HepG2 (cell line): ENCODE data around the gene SMIM13. TPM values are rescaled to one million over a fixed set of nuclear protein-coding genes. Genes with fewer than 3 reads are reported as not detected.

ENCODE experiments used
- GLI4 ChIP-seq: sonication (generic); formaldehyde crosslinking; IDR thresholded peaks from 2 replicates; pipeline ENCODE4 v1.5.1; 2020; ENCODE audit warnings: missing genetic modification reagents, mild to moderate bottlenecking, moderate library complexity, borderline replicate concordance
- GTF2F1 ChIP-seq: fragments of 150-350 bp; IDR thresholded peaks from 2 replicates; pipeline ENCODE4 v1.6.1; 2014; ENCODE audit warnings: low read length
- HNF4A ChIP-seq: sonication (generic); formaldehyde crosslinking; IDR thresholded peaks from 2 replicates; pipeline ENCODE4 v1.4.0; 2020; ENCODE audit warnings: missing genetic modification reagents
- HNRNPH1 ChIP-seq: fragments of 200-400 bp; formaldehyde crosslinking; optimal IDR thresholded peaks from 2 replicates; pipeline ENCODE3; 2017; ENCODE audit warnings: mild to moderate bottlenecking, low read depth, low read length
- HOXA7 ChIP-seq: sonication (generic); formaldehyde crosslinking; IDR thresholded peaks from 2 replicates; pipeline ENCODE4 v1.8.1; 2022; ENCODE audit warnings: mild to moderate bottlenecking, missing genetic modification reagents, moderate library complexity
- HOXD1 ChIP-seq: sonication (generic); formaldehyde crosslinking; IDR thresholded peaks from 2 replicates; pipeline ENCODE4 v1.5.0; 2020; ENCODE audit warnings: missing genetic modification reagents
- IKZF1 ChIP-seq: fragments of 450-650 bp; IDR thresholded peaks from 2 replicates; pipeline ENCODE4 v1.7.1; 2016
- KLF16 ChIP-seq, 2 experiments: sonication (generic) in 1 of 2; formaldehyde crosslinking in 1 of 2; IDR thresholded peaks; 2 replicates each; pipeline versions ENCODE4 v1.6.1 to v1.8.0; 2016 to 2023; ENCODE audit warnings: missing genetic modification reagents in 2 of 2, missing compliant biosample characterization in 1 of 2
- NCOA1 ChIP-seq: sonication (generic); formaldehyde crosslinking; IDR thresholded peaks from 2 replicates; pipeline ENCODE4 v1.9.0; 2021; ENCODE audit warnings: missing genetic modification reagents
- RFXAP ChIP-seq: sonication (generic); formaldehyde crosslinking; IDR thresholded peaks from 2 replicates; pipeline ENCODE4 v1.4.0; 2020; ENCODE audit warnings: missing genetic modification reagents, borderline replicate concordance
- SIN3A ChIP-seq: IDR thresholded peaks from 2 replicates; pipeline ENCODE4 v1.6.1; 2011; ENCODE audit warnings: low read depth, mild to moderate bottlenecking, control low read depth, low read length, borderline replicate concordance
- SMAD3 ChIP-seq: sonication (generic); formaldehyde crosslinking; IDR thresholded peaks from 2 replicates; pipeline ENCODE4 v1.4.0; 2020; ENCODE audit warnings: missing genetic modification reagents
- U2AF2 ChIP-seq: fragments of 200-400 bp; formaldehyde crosslinking; IDR thresholded peaks from 2 replicates; pipeline ENCODE4 v1.6.1; 2017; ENCODE audit warnings: low read depth, mild to moderate bottlenecking, low read length
- ZFP82 ChIP-seq: sonication (generic); formaldehyde crosslinking; IDR thresholded peaks from 2 replicates; pipeline ENCODE4 v1.5.1; 2020; ENCODE audit warnings: mild to moderate bottlenecking, missing genetic modification reagents, borderline replicate concordance
- ZMYM3 ChIP-seq: sonication (generic); formaldehyde crosslinking; IDR thresholded peaks from 2 replicates; pipeline ENCODE4 v1.5.1; 2020; ENCODE audit warnings: mild to moderate bottlenecking, missing genetic modification reagents
- ZNF264 ChIP-seq: sonication (generic); formaldehyde crosslinking; IDR thresholded peaks from 2 replicates; pipeline ENCODE4 v1.4.0; 2020; ENCODE audit warnings: missing genetic modification reagents
- ZNF468 ChIP-seq: sonication (generic); formaldehyde crosslinking; IDR thresholded peaks from 2 replicates; pipeline ENCODE4 v1.8.0; 2022; ENCODE audit warnings: mild to moderate bottlenecking, moderate library complexity, missing genetic modification reagents
- ZNF660 ChIP-seq: sonication (generic); formaldehyde crosslinking; IDR thresholded peaks from 2 replicates; pipeline ENCODE4 v1.5.1; 2020; ENCODE audit warnings: mild to moderate bottlenecking, low read depth, missing genetic modification reagents, borderline replicate concordance
- ZNF737 ChIP-seq: sonication (generic); formaldehyde crosslinking; IDR thresholded peaks from 2 replicates; pipeline ENCODE4 v1.5.0; 2020; ENCODE audit warnings: missing genetic modification reagents, mild to moderate bottlenecking, borderline replicate concordance
- ZNF781 ChIP-seq: sonication (generic); formaldehyde crosslinking; IDR thresholded peaks from 2 replicates; pipeline ENCODE4 v1.5.1; 2020; ENCODE audit warnings: borderline replicate concordance, mild to moderate bottlenecking, missing genetic modification reagents; ENCODE audit errors: not compliant biosample characterization
- polyA plus RNA-seq, 8 experiments: library from polyadenylated mRNA; depleted of rRNA in 3 of 8; stranded (reverse) in 7 of 8; unstranded in 1 of 8; fragments of >200 nt; fragmentation: Illumina TruSeq in 4 of 8; extraction: Trizol in 4 of 8; gene quantifications; 2 replicates each; pipeline versions ENCODE4 v1.2.1 to v1.2.3, GENCODE V29; 2011 to 2016; ENCODE audit warnings: low read depth in 4 of 8, missing spikeins in 1 of 8, mixed read lengths in 1 of 8; ENCODE audit not compliant: insufficient read depth in 1 of 8
- total RNA-seq, 5 experiments: library from RNA; depleted of rRNA; stranded (reverse); fragments of >200 nt; fragmentation: Illumina TruSeq; extraction: Trizol; gene quantifications; 2 replicates each; pipeline ENCODE4 v1.2.3, GENCODE V29; 2016; ENCODE audit warnings: low read depth in 1 of 5
- TF ChIP-seq, protein P1 (sequence below): sonication (generic); formaldehyde crosslinking; IDR thresholded peaks from 2 replicates; pipeline ENCODE4 v1.8.0; 2022; ENCODE audit warnings: missing genetic modification reagents, mild to moderate bottlenecking, moderate library complexity, borderline replicate concordance
- TF ChIP-seq, protein P2 (sequence below): sonication (generic); formaldehyde crosslinking; IDR thresholded peaks from 2 replicates; pipeline ENCODE4 v1.5.0; 2020; ENCODE audit warnings: missing genetic modification reagents, mild to moderate bottlenecking, borderline replicate concordance
- TF ChIP-seq, protein P3 (sequence below): sonication (generic); formaldehyde crosslinking; IDR thresholded peaks from 2 replicates; pipeline ENCODE4 v1.4.0; 2020; ENCODE audit warnings: missing genetic modification reagents, low read depth, mild to moderate bottlenecking, borderline replicate concordance
- TF ChIP-seq, protein P4 (sequence below): conservative IDR thresholded peaks from 2 replicates; pipeline ENCODE4 v1.6.1; 2018; ENCODE audit warnings: missing genetic modification reagents
- TF ChIP-seq, protein P5 (sequence below): sonication (generic); formaldehyde crosslinking; IDR thresholded peaks from 2 replicates; pipeline ENCODE4 v1.4.0; 2020; ENCODE audit warnings: missing genetic modification reagents
- TF ChIP-seq, protein P6 (sequence below): sonication (generic); formaldehyde crosslinking; IDR thresholded peaks from 2 replicates; pipeline ENCODE4 v1.4.0; 2020; ENCODE audit warnings: missing genetic modification reagents

Gene SMIM13
- total and polyA plus RNA-seq, 2 of the 13 experiments (the other 11 are each of a cell fraction or from before 2014, with no cell fraction given) = 2.7 to 10.2 TPM

DNA sequence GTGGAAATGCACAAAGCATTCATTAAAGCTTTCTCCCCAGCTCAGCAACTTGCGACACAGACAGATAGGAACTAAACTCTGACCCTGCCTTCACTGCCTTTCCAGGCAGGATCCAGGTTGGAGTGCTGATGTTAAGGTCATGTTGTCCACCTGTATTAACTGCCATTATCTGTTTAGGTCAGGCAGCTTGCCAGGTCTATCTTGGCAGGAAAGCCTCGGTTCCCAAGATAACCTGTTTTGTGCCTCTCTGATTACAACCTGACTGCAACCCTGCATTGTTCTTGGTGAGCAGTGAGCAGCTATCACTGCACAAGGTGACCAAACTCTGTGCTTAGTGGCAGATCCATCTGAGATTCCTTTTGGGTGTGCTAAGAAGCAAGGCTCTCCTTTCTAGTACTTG lies 26.3 kb upstream of the SMIM13 start (continued):
- TF ChIP-seq, protein P1, sequence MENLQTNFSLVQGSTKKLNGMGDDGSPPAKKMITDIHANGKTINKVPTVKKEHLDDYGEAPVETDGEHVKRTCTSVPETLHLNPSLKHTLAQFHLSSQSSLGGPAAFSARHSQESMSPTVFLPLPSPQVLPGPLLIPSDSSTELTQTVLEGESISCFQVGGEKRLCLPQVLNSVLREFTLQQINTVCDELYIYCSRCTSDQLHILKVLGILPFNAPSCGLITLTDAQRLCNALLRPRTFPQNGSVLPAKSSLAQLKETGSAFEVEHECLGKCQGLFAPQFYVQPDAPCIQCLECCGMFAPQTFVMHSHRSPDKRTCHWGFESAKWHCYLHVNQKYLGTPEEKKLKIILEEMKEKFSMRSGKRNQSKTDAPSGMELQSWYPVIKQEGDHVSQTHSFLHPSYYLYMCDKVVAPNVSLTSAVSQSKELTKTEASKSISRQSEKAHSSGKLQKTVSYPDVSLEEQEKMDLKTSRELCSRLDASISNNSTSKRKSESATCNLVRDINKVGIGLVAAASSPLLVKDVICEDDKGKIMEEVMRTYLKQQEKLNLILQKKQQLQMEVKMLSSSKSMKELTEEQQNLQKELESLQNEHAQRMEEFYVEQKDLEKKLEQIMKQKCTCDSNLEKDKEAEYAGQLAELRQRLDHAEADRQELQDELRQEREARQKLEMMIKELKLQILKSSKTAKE = no peak
- TF ChIP-seq ZNF737 (CRISPR knock-in tag) = no peak
- no peak for TF ChIP-seq GLI4 (CRISPR knock-in tag)
- TF ChIP-seq, protein P2, sequence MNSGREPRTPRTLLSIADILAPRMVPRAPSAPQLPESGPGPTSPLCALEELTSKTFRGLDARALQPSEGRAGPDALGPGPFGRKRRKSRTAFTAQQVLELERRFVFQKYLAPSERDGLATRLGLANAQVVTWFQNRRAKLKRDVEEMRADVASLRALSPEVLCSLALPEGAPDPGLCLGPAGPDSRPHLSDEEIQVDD (CRISPR knock-in tag) = no peak
- TF ChIP-seq, protein P3, sequence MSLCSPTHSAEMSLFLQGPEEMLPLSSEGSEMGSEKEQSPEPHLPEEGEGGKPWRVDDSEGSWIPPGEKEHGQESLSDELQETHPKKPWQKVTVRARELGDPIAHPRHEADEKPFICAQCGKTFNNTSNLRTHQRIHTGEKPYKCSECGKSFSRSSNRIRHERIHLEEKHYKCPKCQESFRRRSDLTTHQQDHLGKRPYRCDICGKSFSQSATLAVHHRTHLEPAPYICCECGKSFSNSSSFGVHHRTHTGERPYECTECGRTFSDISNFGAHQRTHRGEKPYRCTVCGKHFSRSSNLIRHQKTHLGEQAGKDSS (CRISPR knock-in tag) = no peak
- no peak for TF ChIP-seq HNRNPH1
- no peak for TF ChIP-seq GTF2F1
- TF ChIP-seq ZMYM3 (CRISPR knock-in tag) = no peak
- TF ChIP-seq SIN3A = no peak
- TF ChIP-seq, protein P4, sequence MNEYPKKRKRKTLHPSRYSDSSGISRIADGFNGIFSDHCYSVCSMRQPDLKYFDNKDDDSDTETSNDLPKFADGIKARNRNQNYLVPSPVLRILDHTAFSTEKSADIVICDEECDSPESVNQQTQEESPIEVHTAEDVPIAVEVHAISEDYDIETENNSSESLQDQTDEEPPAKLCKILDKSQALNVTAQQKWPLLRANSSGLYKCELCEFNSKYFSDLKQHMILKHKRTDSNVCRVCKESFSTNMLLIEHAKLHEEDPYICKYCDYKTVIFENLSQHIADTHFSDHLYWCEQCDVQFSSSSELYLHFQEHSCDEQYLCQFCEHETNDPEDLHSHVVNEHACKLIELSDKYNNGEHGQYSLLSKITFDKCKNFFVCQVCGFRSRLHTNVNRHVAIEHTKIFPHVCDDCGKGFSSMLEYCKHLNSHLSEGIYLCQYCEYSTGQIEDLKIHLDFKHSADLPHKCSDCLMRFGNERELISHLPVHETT (CRISPR knock-in tag) = no peak
- TF ChIP-seq ZNF660 (CRISPR knock-in tag) = no peak
- no peak for TF ChIP-seq IKZF1
- no peak for TF ChIP-seq ZNF468 (CRISPR knock-in tag)
- TF ChIP-seq HNF4A (CRISPR knock-in tag) = peak; percentile 44; the same call in 1 of the 2 replicates
- TF ChIP-seq ZFP82 (CRISPR knock-in tag) = no peak
- no peak for TF ChIP-seq U2AF2
- no peak; the same call in 1 of the 2 replicates for TF ChIP-seq ZNF264 (CRISPR knock-in tag)
- TF ChIP-seq, protein P5, sequence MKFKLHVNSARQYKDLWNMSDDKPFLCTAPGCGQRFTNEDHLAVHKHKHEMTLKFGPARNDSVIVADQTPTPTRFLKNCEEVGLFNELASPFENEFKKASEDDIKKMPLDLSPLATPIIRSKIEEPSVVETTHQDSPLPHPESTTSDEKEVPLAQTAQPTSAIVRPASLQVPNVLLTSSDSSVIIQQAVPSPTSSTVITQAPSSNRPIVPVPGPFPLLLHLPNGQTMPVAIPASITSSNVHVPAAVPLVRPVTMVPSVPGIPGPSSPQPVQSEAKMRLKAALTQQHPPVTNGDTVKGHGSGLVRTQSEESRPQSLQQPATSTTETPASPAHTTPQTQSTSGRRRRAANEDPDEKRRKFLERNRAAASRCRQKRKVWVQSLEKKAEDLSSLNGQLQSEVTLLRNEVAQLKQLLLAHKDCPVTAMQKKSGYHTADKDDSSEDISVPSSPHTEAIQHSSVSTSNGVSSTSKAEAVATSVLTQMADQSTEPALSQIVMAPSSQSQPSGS (CRISPR knock-in tag) = no peak
- TF ChIP-seq NCOA1 = no peak
- no peak for TF ChIP-seq RFXAP
- TF ChIP-seq SMAD3 = no peak
- TF ChIP-seq, protein P6, sequence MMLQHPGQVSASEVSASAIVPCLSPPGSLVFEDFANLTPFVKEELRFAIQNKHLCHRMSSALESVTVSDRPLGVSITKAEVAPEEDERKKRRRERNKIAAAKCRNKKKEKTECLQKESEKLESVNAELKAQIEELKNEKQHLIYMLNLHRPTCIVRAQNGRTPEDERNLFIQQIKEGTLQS (CRISPR knock-in tag) = no peak
- TF ChIP-seq KLF16 (CRISPR knock-in tag; IDR thresholded peaks at IDR 0.05) = no peak
- TF ChIP-seq HOXA7 (CRISPR knock-in tag) = no peak
- peak; percentile 55 for TF ChIP-seq ZNF781 (CRISPR knock-in tag)
- no peak for TF ChIP-seq HOXD1 (CRISPR knock-in tag)
